T-helper 1 cell treated with Interleukin-12 subunit alpha and Interleukin-12 subunit beta and Interleukin-4 antibody, amounts not matched to agents 30 μg/mL and 1 μg/mL, for 36 hours (primary cell): ENCODE data around the gene SELENBP1.
"Not testable (repeated sequence)": the region's sequence is repeated elsewhere in the genome, so short reads cannot be mapped to it uniquely, and the experiment has no call there.

Source experiments
- H3K27ac Mint-ChIP-seq: one replicate; pipeline ENCODE4 v1.8.0; 2021; ENCODE audit warnings: mild to moderate bottlenecking, mixed read lengths
- H3K27me3 Mint-ChIP-seq: one replicate; pipeline ENCODE4 v1.8.0; 2021; ENCODE audit warnings: low read depth, mixed read lengths
- H3K36me3 Mint-ChIP-seq: one replicate; pipeline ENCODE4 v1.8.0; 2021; ENCODE audit warnings: low read depth, mixed read lengths
- H3K4me1 Mint-ChIP-seq: one replicate; pipeline ENCODE4 v1.8.0; 2021; ENCODE audit warnings: low read depth, mixed read lengths
- H3K4me3 Mint-ChIP-seq: one replicate; pipeline ENCODE4 v1.8.0; 2021; ENCODE audit warnings: mild to moderate bottlenecking, moderate library complexity, mixed read lengths
- H3K9me3 Mint-ChIP-seq: one replicate; pipeline ENCODE4 v1.8.0; 2021; ENCODE audit warnings: mixed read lengths

SELENBP1 gene

GRCh38 chr1:151367658-151368392, 4.7 kb downstream of the SELENBP1 start:
- H3K27ac Mint-ChIP-seq: no peak overlapping the region
- peaks cover 11% of the 10 kb centered on the region for H3K9me3 Mint-ChIP-seq
- H3K4me3 Mint-ChIP-seq: no peak overlapping the region

DNA sequence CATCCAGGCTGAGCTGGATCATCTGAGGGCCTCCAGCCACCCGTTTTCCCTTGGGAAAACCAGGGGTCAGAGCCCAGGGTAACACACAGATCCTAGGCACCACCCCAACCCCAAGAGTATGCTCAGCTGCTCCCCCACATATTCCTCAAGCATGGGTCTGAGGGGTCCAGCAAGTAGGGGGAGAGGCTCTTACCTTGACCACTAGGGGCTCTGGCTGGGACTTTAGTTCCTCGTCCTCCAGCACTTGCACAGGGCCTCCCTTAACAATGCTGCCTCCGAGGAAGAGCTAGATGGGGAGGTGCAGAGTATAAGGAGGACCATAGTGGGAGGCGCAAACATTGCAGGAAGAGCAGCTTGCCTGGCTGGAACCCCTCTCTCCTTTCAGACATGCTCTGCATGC, 7.5 kb downstream of the SELENBP1 start:
- Mint-ChIP-seq H3K9me3 (peaks cover 30% of the 10 kb centered on the region), H3K27me3 (no peaks in the 10 kb centered on the region), H3K36me3 (peaks cover 4% of the 10 kb centered on the region), H3K27ac (no peak overlapping the region), H3K4me3 (no peak overlapping the region), H3K4me1 (no peaks in the 10 kb centered on the region)

More at GRCh38 chr1:151367658-151368392, 4.7 kb downstream of the SELENBP1 start:
- Mint-ChIP-seq H3K4me1 (no peaks in the 10 kb centered on the region), H3K36me3 (no peaks in the 10 kb centered on the region), H3K27me3 (no peaks in the 10 kb centered on the region)

DNA sequence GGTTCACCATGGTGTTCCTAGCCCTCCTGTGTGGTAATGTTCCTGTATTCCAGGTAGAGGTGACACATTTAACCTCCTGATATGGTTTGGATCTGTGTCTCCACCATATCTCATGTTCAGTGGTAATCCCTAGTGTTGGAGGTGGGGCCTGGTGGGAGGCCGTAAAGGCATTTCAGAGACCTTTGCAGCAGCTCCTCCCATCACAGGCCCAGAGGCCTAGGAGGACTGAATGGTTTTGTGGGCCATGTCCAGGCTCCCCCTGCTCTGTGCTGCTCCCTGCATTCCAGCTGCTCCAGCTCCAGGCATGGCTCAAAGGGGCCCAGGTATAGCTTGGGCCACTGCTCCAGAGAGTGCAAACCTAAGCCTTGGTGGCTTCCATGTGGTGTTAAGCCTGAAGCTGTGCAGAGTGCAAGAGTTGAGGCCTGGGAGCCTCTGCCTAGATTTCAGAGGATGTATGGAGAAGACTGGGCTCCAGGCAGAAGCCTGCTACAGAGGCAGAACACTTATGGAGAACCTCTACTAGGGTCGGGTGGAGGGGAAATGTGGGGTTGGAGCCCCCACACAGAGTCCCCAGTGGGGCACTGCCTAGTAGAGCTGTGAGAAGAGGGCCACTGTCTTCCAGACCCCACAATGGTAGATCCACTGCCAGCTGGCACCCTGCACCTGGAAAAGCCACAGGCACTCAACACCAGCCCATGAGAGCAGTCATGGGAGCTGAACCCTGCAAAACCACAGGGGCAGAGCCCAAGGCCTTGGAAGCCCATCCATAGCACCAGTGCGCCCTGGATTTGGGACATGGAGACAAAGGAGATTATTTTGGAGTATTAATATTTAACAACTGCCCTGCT, 10.0 kb downstream of the SELENBP1 start:
- no peaks in the 10 kb centered on the region for H3K27me3 Mint-ChIP-seq
- H3K36me3 Mint-ChIP-seq: peaks cover 4% of the 10 kb centered on the region
- H3K27ac Mint-ChIP-seq: no peak overlapping the region
- H3K4me1 Mint-ChIP-seq: no peaks in the 10 kb centered on the region
- no peak overlapping the region for H3K4me3 Mint-ChIP-seq
- H3K9me3 Mint-ChIP-seq: peaks cover 30% of the 10 kb centered on the region

GRCh38 chr1:151361883-151362282, 10.6 kb downstream of the SELENBP1 start:
- no peak overlapping the region for H3K4me3 Mint-ChIP-seq
- no peaks in the 10 kb centered on the region for H3K4me1 Mint-ChIP-seq
- peaks cover 30% of the 10 kb centered on the region for H3K9me3 Mint-ChIP-seq
- no peaks in the 10 kb centered on the region for H3K27me3 Mint-ChIP-seq
- no peak overlapping the region for H3K27ac Mint-ChIP-seq
- peaks cover 4% of the 10 kb centered on the region for H3K36me3 Mint-ChIP-seq

- H3K4me3 Mint-ChIP-seq: no peak overlapping the region
- peaks cover 17% of the 10 kb centered on the region for H3K9me3 Mint-ChIP-seq
- no peaks in the 10 kb centered on the region for H3K27me3 Mint-ChIP-seq
- no peak overlapping the region for H3K27ac Mint-ChIP-seq
- no peaks in the 10 kb centered on the region for H3K4me1 Mint-ChIP-seq
- peaks cover 5% of the 10 kb centered on the region for H3K36me3 Mint-ChIP-seq
Measured at GRCh38 chr1:151356696-151357095, 15.8 kb downstream of the SELENBP1 start.

- peaks cover 6% of the 10 kb centered on the region for H3K36me3 Mint-ChIP-seq
- H3K27ac Mint-ChIP-seq: no peak overlapping the region
- H3K4me1 Mint-ChIP-seq: peaks cover 11% of the 10 kb centered on the region
- H3K9me3 Mint-ChIP-seq: peaks cover 8% of the 10 kb centered on the region
- no peaks in the 10 kb centered on the region for H3K27me3 Mint-ChIP-seq
- H3K4me3 Mint-ChIP-seq: no peak overlapping the region
Measured at GRCh38 chr1:151352021-151352718, 20.3 kb downstream of the SELENBP1 start.

DNA sequence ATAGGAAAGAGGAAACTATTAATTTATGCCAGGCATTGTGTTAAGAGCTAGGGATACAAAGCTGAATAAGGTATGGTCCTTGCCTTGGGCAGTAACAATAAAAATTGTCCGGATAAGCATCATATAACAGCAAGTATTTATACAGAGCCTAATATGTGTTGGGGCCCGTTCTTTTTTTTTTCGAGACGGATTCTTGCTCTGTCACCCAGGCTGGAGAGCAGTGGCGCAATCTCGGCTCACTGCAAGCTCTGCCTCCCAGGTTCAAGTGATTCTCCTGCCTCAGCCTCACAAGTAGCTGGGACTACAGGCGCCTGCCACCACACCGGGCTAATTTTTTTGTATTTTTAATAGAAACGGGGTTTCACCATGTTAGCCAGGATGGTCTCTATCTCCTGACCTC, 22.2 kb downstream of the SELENBP1 start:
- H3K27me3 Mint-ChIP-seq, H3K27ac Mint-ChIP-seq, H3K4me3 Mint-ChIP-seq, H3K9me3 Mint-ChIP-seq: not testable (repeated sequence)
- peaks cover 18% of the 10 kb centered on the region for H3K36me3 Mint-ChIP-seq
- peaks cover 22% of the 10 kb centered on the region for H3K4me1 Mint-ChIP-seq

- H3K4me3 Mint-ChIP-seq: peak overlapping the region; percentile 93
- peaks cover 33% of the 10 kb centered on the region for H3K36me3 Mint-ChIP-seq
- peaks cover 29% of the 10 kb centered on the region for H3K4me1 Mint-ChIP-seq
- peak overlapping the region; percentile 98 for H3K27ac Mint-ChIP-seq
- no peaks in the 10 kb centered on the region for H3K27me3 Mint-ChIP-seq
- H3K9me3 Mint-ChIP-seq: peaks cover 8% of the 10 kb centered on the region
Measured at GRCh38 chr1:151347523-151348246, 24.8 kb downstream of the SELENBP1 start.

GRCh38 chr1:151346769-151347522, 25.6 kb downstream of the SELENBP1 start, which contains the start of gene RFX5:
Gene RFX5 (minus strand): TSS chr1:151347252. CDS start chr1:151346320, 932 bp downstream.
- Mint-ChIP-seq H3K4me1 (peaks cover 31% of the 10 kb centered on the region), H3K4me3 (peak within 1 kb of the TSS; percentile 93), H3K27me3 (no peaks in the 10 kb centered on the region), H3K9me3 (peaks cover 3% of the 10 kb centered on the region), H3K27ac (peak within 1 kb of the TSS; percentile 98), H3K36me3 (peaks cover 33% of the 10 kb centered on the region)

- peak overlapping the region; percentile 93 for H3K4me3 Mint-ChIP-seq
- peak overlapping the region; percentile 98 for H3K27ac Mint-ChIP-seq
- H3K4me1 Mint-ChIP-seq: peaks cover 31% of the 10 kb centered on the region
- H3K27me3 Mint-ChIP-seq: no peaks in the 10 kb centered on the region
- peaks cover 32% of the 10 kb centered on the region for H3K36me3 Mint-ChIP-seq
- H3K9me3 Mint-ChIP-seq: no peaks in the 10 kb centered on the region
Measured at GRCh38 chr1:151346082-151346768, 26.3 kb downstream of the SELENBP1 start.

DNA sequence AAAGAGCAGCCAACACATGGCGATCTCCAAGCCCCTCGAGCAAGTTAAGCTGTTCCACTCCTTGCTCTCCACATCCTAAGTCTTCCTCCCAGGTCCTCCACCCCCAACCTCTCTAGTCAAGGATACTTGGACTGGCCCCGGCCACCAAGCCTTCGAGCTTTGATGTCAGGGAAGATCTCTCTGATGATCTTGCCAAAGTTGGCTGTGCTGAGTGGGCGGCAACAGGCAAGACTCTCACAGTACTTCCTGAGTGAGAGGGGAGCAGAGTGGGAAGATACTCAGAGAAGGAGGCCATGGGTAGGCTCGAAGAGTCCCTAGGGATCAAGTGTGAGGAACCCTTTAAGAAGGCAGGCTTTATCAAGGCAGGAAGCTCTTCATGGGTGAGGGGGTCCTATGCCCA, 28.2 kb downstream of the SELENBP1 start:
- Mint-ChIP-seq H3K9me3 (no peaks in the 10 kb centered on the region), H3K4me1 (peaks cover 36% of the 10 kb centered on the region), H3K4me3 (no peak overlapping the region), H3K27me3 (no peaks in the 10 kb centered on the region), H3K36me3 (peaks cover 33% of the 10 kb centered on the region), H3K27ac (peak overlapping the region; percentile 13)

DNA sequence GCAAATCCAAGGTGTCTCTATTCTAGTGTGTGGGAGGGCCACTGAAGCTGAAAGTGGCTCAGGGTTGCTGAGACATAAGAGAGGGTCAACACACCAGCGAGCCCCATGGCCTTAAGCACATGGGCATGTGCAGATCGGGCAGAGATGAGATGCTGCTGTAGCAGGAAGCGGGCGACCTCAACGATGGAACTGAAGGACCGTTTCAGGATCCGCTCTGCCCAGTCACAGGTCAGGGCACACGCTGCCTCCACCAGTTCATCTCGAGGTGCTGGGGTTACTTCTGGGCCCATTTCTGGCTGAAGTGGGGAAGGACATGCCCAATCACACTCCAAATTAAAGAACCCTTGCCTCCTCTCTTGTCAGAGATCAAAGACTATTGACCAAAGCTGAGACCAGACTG, 28.9 kb downstream of the SELENBP1 start:
- Mint-ChIP-seq H3K36me3 (peaks cover 35% of the 10 kb centered on the region), H3K4me3 (no peak overlapping the region), H3K4me1 (peaks cover 36% of the 10 kb centered on the region), H3K27me3 (no peaks in the 10 kb centered on the region), H3K9me3 (no peaks in the 10 kb centered on the region), H3K27ac (peak overlapping the region; percentile 21)

- no peak overlapping the region for H3K27ac Mint-ChIP-seq
- H3K27me3 Mint-ChIP-seq: no peaks in the 10 kb centered on the region
- H3K9me3 Mint-ChIP-seq: no peaks in the 10 kb centered on the region
- peaks cover 29% of the 10 kb centered on the region for H3K4me1 Mint-ChIP-seq
- H3K4me3 Mint-ChIP-seq: no peak overlapping the region
- H3K36me3 Mint-ChIP-seq: peaks cover 35% of the 10 kb centered on the region
Measured at GRCh38 chr1:151342569-151342968, 29.9 kb downstream of the SELENBP1 start.
